Kidney epithelial cell (primary cell): ENCODE measurements around the gene INTS6. TPM values are rescaled to one million over a fixed set of nuclear protein-coding genes. Genes with fewer than 3 reads are reported as not detected.

Experiments used
- DNase-seq: peaks from one replicate; pipeline ENCODE4 v3.0.0-alpha.2; 2010; ENCODE audit warnings: low read depth
- H3K27me3 ChIP-seq: 2 replicates; pipeline ENCODE4 v1.6.0; 2011; ENCODE audit warnings: low read length; ENCODE audit not compliant: control insufficient read depth, insufficient read depth
- H3K36me3 ChIP-seq: 2 replicates; pipeline ENCODE4 v1.5.1; 2011; ENCODE audit warnings: low read length; ENCODE audit not compliant: control insufficient read depth, insufficient read depth
- H3K4me3 ChIP-seq: 2 replicates; pipeline ENCODE4 v1.5.1; 2011; ENCODE audit warnings: low read depth, mild to moderate bottlenecking, control low read depth, low read length
- CTCF ChIP-seq: IDR thresholded peaks from 2 replicates; pipeline ENCODE4 v1.5.1; 2011; ENCODE audit warnings: mild to moderate bottlenecking, moderate library complexity, low read length, control low read depth, inconsistent platforms; ENCODE audit not compliant: insufficient read depth, poor library complexity, severe bottlenecking
- total RNA-seq: library from RNA; depleted of rRNA; stranded (reverse); fragments of >200 nt; gene quantifications from 2 replicates; pipeline ENCODE4 v1.2.3, GENCODE V29; 2015

The INTS6 gene
- 21.9 and 23.2 TPM in 2 replicates for total RNA-seq

DNA sequence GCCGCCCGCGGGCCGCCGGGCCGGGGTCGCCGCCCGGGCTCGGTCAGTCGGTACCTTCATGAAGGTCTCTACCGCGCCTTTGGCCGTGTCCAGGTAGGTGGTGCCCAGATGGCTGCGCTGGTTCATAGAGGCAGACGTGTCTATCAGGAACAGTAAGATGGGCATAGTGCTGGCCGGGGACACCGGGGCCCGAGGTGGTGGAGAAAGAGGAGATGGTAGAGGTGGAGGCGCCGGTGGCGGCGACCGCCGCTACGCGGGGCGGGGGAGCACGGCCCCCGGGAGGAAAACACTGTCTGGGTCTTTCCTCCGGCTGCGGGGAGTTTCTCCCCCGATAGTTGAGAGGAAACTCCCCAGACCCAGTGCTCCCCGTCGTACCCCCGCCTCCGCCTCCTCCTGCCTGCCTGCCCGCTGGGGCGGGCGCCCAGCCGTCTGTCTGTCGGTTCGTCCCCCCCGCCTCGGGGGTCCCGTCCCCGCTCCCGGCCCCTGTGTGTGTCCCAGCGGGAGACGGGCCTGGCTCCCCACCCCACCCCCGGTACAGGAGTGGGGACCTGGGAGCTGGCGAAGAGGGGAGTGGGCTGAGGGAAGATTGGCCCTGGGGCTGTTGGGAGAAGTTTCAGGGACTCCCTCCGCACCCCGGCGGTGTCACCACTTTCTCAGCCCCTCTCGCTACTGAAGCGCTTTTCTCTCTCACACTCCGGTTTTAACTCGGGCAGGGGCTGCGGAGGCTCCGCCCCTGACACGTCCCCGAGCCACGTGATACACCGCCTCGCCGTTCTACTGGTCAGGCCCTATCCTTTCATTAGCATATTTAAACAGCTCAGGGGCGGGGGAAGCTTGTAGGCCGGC lies at the start of gene INTS6:
TSS of gene INTS6 (minus strand) at position 676 of the 846 bp plus-strand sequence. CDS start at position 165, 511 bp downstream.
- peak; percentile 95 for DNase-seq
- Histone ChIP-seq H3K27me3 (no peaks in the 10 kb centered on the region), H3K4me3 (peak within 1 kb of the TSS; percentile 96), H3K36me3 (peaks cover 2% of the 10 kb centered on the region)
- no peak for TF ChIP-seq CTCF

- TF ChIP-seq CTCF, result no peak
- DNase-seq, result no peak
- Histone ChIP-seq H3K27me3 (no peaks in the 10 kb centered on the region), H3K36me3 (no peaks in the 10 kb centered on the region), H3K4me3 (no peak overlapping the region)
Measured at GRCh38 chr13:51502153-51502651, 49.4 kb upstream of the INTS6 start.

DNA sequence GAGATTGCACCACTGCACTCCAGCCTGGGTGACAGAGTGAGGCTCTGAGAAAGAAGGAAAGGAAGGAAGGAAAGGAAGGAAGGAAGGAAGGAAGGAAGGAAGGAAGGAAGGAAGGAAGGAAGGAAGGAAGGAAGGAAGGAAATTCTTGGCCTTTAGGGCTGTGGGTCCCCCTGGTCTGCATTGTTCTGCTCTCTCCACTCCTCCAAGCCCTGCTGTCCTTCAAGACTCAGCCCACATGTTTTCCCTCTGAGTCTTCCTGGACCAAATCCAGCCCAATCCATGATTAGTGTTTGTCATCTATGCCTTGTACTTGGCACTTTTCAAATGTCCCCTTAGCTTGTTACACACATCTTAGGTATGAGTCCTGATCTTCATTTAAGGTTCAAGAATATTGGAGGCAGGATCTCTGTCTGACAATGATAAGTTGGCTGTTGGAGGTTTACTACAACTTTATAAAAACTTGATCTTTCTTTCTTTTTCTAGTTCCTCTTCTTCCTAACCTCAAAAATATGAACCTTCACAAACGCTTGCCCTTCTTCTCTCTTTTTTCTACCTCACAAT lies 48.8 kb upstream of the INTS6 start:
- TF ChIP-seq CTCF, result no peak
- Histone ChIP-seq H3K36me3 (no peaks in the 10 kb centered on the region), H3K27me3 (no peaks in the 10 kb centered on the region), H3K4me3 (no peak overlapping the region)
- no peak for DNase-seq

DNA sequence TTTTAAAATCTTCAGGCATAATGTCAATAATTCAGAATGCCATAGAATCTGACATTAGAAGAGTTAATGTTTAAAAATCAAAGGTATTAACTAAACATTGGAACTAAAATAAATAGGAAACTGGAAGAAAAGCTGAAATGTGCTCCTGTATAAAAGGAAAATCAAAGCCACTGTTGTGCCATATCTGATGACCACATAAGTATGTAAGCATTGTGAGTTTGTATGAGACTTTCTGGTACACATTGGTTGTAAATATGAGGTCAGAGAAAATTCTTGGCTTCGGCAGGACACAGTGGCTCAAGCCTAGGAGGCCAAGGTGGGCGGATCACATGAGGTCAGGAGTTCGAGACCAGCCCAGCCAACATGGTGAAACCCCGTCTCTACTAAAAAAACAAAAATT lies 48.3 kb upstream of the INTS6 start:
- Histone ChIP-seq H3K27me3 (no peaks in the 10 kb centered on the region), H3K4me3 (no peak overlapping the region), H3K36me3 (no peaks in the 10 kb centered on the region)
- TF ChIP-seq CTCF, result no peak
- no peak for DNase-seq

- H3K27me3 ChIP-seq, result no peaks in the 10 kb centered on the region
- no peaks in the 10 kb centered on the region for H3K36me3 ChIP-seq
- H3K4me3 ChIP-seq, result no peak overlapping the region
- no peak for DNase-seq
- no peak for TF ChIP-seq CTCF
Measured at GRCh38 chr13:51500687-51501086, 47.9 kb upstream of the INTS6 start.
